GM23248 (cell line): Measurements from ENCODE around the gene KNL1. TPM values are rescaled to one million over a fixed set of nuclear protein-coding genes. Genes with fewer than 3 reads are reported as not detected.
"Not testable (repeated sequence)": the region's sequence is repeated elsewhere in the genome, so short reads cannot be mapped to it uniquely, and the experiment has no call there.

Experiments
- DNase-seq: peaks from one replicate; pipeline ENCODE4 v3.0.0-alpha.2; 2015
- H2AFZ ChIP-seq: fragments of 200-600 bp; sonication (generic); 2 replicates; pipeline ENCODE4 v1.6.1; 2016; ENCODE audit warnings: antibody characterized with exemption
- H3F3A ChIP-seq: fragments of 200-600 bp; sonication (generic); 2 replicates; pipeline ENCODE4 v1.6.1; 2016; ENCODE audit warnings: mild to moderate bottlenecking, antibody characterized with exemption, mixed run types; ENCODE audit not compliant: insufficient read depth
- H3K27ac ChIP-seq: fragments of 200-600 bp; sonication (generic); 2 replicates; pipeline ENCODE4 v1.5.1; 2016; ENCODE audit warnings: mild to moderate bottlenecking
- H3K27me3 ChIP-seq: fragments of 200-600 bp; sonication (generic); replicated peaks from 2 replicates; pipeline ENCODE4 v1.6.1; 2016; ENCODE audit warnings: mild to moderate bottlenecking; ENCODE audit not compliant: insufficient read depth
- H3K36me3 ChIP-seq: fragments of 200-600 bp; sonication (generic); 2 replicates; pipeline ENCODE4 v1.6.1; 2016; ENCODE audit warnings: low read depth, mild to moderate bottlenecking
- H3K4me1 ChIP-seq: fragments of 200-600 bp; sonication (generic); 2 replicates; pipeline ENCODE4 v1.6.1; 2016; ENCODE audit warnings: mild to moderate bottlenecking; ENCODE audit not compliant: insufficient read depth
- H3K4me2 ChIP-seq: fragments of 200-600 bp; sonication (generic); one replicate; pipeline ENCODE4 v1.6.1; 2016; ENCODE audit warnings: mild to moderate bottlenecking; ENCODE audit not compliant: unreplicated experiment
- H3K4me3 ChIP-seq: fragments of 200-600 bp; sonication (generic); 2 replicates; pipeline ENCODE4 v1.5.1; 2016; ENCODE audit warnings: mild to moderate bottlenecking
- H3K79me2 ChIP-seq: fragments of 200-600 bp; sonication (generic); 2 replicates; pipeline ENCODE4 v1.6.1; 2016; ENCODE audit warnings: mild to moderate bottlenecking; ENCODE audit not compliant: insufficient read depth
- H3K9ac ChIP-seq: fragments of 200-600 bp; sonication (generic); 2 replicates; pipeline ENCODE4 v1.6.1; 2016; ENCODE audit warnings: mild to moderate bottlenecking
- H3K9me2 ChIP-seq: fragments of 200-600 bp; sonication (generic); 2 replicates; pipeline ENCODE4 v1.6.1; 2016; ENCODE audit warnings: mixed run types, mild to moderate bottlenecking, moderate library complexity; ENCODE audit not compliant: insufficient read depth
- H3K9me3 ChIP-seq: fragments of 200-600 bp; sonication (generic); one replicate; pipeline ENCODE4 v1.6.1; 2017; ENCODE audit warnings: low read depth
- H4K20me1 ChIP-seq: fragments of 200-600 bp; sonication (generic); 2 replicates; pipeline ENCODE4 v1.6.0; 2016; ENCODE audit not compliant: insufficient read depth
- EZH2 ChIP-seq: fragments of 200-600 bp; sonication (generic); IDR thresholded peaks from 2 replicates; pipeline ENCODE4 v1.6.1; 2018; ENCODE audit warnings: antibody characterized with exemption, mild to moderate bottlenecking; ENCODE audit not compliant: insufficient read depth, poor library complexity, severe bottlenecking
- EZH2phosphoT487 ChIP-seq: fragments of 200-600 bp; sonication (generic); IDR thresholded peaks from 2 replicates; pipeline ENCODE4 v1.6.1; 2018; ENCODE audit warnings: antibody characterized with exemption, moderate library complexity, mild to moderate bottlenecking, low read depth; ENCODE audit not compliant: insufficient read depth
- WGBS, 2 experiments: methylation state at CpG; one replicate each; pipeline ENCODE4 v1.1.6; 2015 to 2017; ENCODE audit warnings: low lambda C conversion rate in 2 of 2, low coverage in 1 of 2; ENCODE audit errors: missing lambda C conversion rate in 2 of 2; 5-methylcytosine and 5-hydroxymethylcytosine counted together
- in situ Hi-C: fragments of 300-500 bp; cut with MboI; formaldehyde crosslinking; loops from 2 replicates; pipeline ENCODE4 v1.15.0; 2020
- polyA plus RNA-seq: library from polyadenylated mRNA; unstranded; fragments of >200 nt; fragmentation: Nextera tagmentation; extraction: Ambion mirVana; gene quantifications from 2 replicates; pipeline ENCODE4 v1.2.1, GENCODE V29; 2016
- total RNA-seq: library from RNA; depleted of rRNA; stranded (reverse); fragments of >200 nt; shearing (Covaris generic); gene quantifications from 2 replicates; pipeline ENCODE4 v1.2.3, GENCODE V29; 2014

The KNL1 gene
- total and polyA plus RNA-seq, 2 experiments from 2014 or later, result 5.7 to 14.5 TPM

GRCh38 chr15:40565333-40566238 lies 28.5 kb upstream of the KNL1 start:
- Histone ChIP-seq H3K4me2 (peak overlapping the region; percentile 96), H3K9me3 (no peaks in the 10 kb centered on the region), H3K9me2 (no peaks in the 10 kb centered on the region), H3K36me3 (peaks cover 9% of the 10 kb centered on the region; the same call in 1 of the 2 replicates), H3K79me2 (peaks cover 52% of the 10 kb centered on the region), H2AFZ (peak overlapping the region; percentile 99), H3K27me3 (no peaks in the 10 kb centered on the region), H4K20me1 (no peaks in the 10 kb centered on the region), H3F3A (peaks cover 5% of the 10 kb centered on the region; the same call in 1 of the 2 replicates), H3K27ac (peak overlapping the region; percentile 55), H3K9ac (peak overlapping the region; percentile 91), H3K4me1 (peaks cover 9% of the 10 kb centered on the region), H3K4me3 (peak overlapping the region; percentile 95)
- no peak for DNase-seq
- WGBS, 2 experiments, result 40 to 47% methylated on average over 17 to 20 of the region's 20 CpGs
- TF ChIP-seq EZH2 (no peak), EZH2phosphoT487 (no peak)
- in situ Hi-C loops, result no loop called here

- in situ Hi-C loops, result no loop called here
- H3K9me2 ChIP-seq, result no peaks in the 10 kb centered on the region
- peaks cover 52% of the 10 kb centered on the region for H3K79me2 ChIP-seq
- H3K27me3 ChIP-seq, result no peaks in the 10 kb centered on the region
- TF ChIP-seq EZH2phosphoT487, result no peak
- TF ChIP-seq EZH2, result no peak
- peaks cover 11% of the 10 kb centered on the region for H3K4me1 ChIP-seq
- no peak overlapping the region for H3K4me2 ChIP-seq
- H3F3A ChIP-seq, result peaks cover 5% of the 10 kb centered on the region; the same call in 1 of the 2 replicates
- WGBS, 2 experiments, result 39 to 57% methylated on average over 7 of the region's 7 CpGs
- H3K4me3 ChIP-seq, result no peak overlapping the region
- peaks cover under 1% of the 10 kb centered on the region; the same call in 1 of the 2 replicates for H3K36me3 ChIP-seq
- DNase-seq, result no peak
- peak overlapping the region; percentile 35; the same call in 1 of the 2 replicates for H2AFZ ChIP-seq
- no peak overlapping the region for H3K27ac ChIP-seq
- no peaks in the 10 kb centered on the region for H4K20me1 ChIP-seq
- no peaks in the 10 kb centered on the region for H3K9me3 ChIP-seq
- no peak overlapping the region for H3K9ac ChIP-seq
Observed at GRCh38 chr15:40567111-40567510, 26.9 kb upstream of the KNL1 start.

- peak within 1 kb of the TSS; percentile 89 for H3K4me2 ChIP-seq
- peak within 1 kb of the TSS; percentile 98 for H2AFZ ChIP-seq
- H3K9me3 ChIP-seq, result no peaks in the 10 kb centered on the region
- H3F3A ChIP-seq, result peaks cover 5% of the 10 kb centered on the region; the same call in 1 of the 2 replicates
- peak within 1 kb of the TSS; percentile 93 for H3K4me3 ChIP-seq
- peaks cover 30% of the 10 kb centered on the region for H3K79me2 ChIP-seq
- H3K27me3 ChIP-seq, result no peaks in the 10 kb centered on the region
- no peak for TF ChIP-seq EZH2phosphoT487
- no peak for TF ChIP-seq EZH2
- peak within 1 kb of the TSS; percentile 92 for H3K9ac ChIP-seq
- in situ Hi-C loops, result no loop called here
- H3K4me1 ChIP-seq, result peaks cover 11% of the 10 kb centered on the region
- H3K9me2 ChIP-seq, result no peaks in the 10 kb centered on the region
- peaks cover 5% of the 10 kb centered on the region; the same call in 1 of the 2 replicates for H3K36me3 ChIP-seq
- peak; percentile 98 for DNase-seq
- WGBS, 2 experiments, result 1% methylated on average over 59 to 62 of the region's 62 CpGs
- H4K20me1 ChIP-seq, result no peaks in the 10 kb centered on the region
- H3K27ac ChIP-seq, result peak within 1 kb of the TSS; percentile 83
Observed at GRCh38 chr15:40569129-40569953, 24.7 kb upstream of the KNL1 start, which contains the start of gene RPUSD2. Gene RPUSD2 (plus strand): TSS chr15:40569299. CDS start chr15:40569338, 39 bp downstream.

GRCh38 chr15:40575113-40575512 lies 18.9 kb upstream of the KNL1 start:
- no peaks in the 10 kb centered on the region for H3K27me3 ChIP-seq
- H4K20me1 ChIP-seq, result no peaks in the 10 kb centered on the region

GRCh38 chr15:40576914-40577313 lies 17.1 kb upstream of the KNL1 start:
- in situ Hi-C loops, result not testable (repeated sequence)

More at GRCh38 chr15:40575113-40575512, 18.9 kb upstream of the KNL1 start:
- Histone ChIP-seq H3K9me2 (no peaks in the 10 kb centered on the region), H2AFZ (no peak overlapping the region), H3K9me3 (no peaks in the 10 kb centered on the region), H3K4me3 (no peak overlapping the region), H3K36me3 (peaks cover 10% of the 10 kb centered on the region; the same call in 1 of the 2 replicates), H3K79me2 (peaks cover 20% of the 10 kb centered on the region), H3K9ac (no peak overlapping the region), H3K4me2 (no peak overlapping the region), H3K4me1 (peaks cover 7% of the 10 kb centered on the region), H3F3A (peaks cover 7% of the 10 kb centered on the region; the same call in 1 of the 2 replicates), H3K27ac (no peak overlapping the region)
- no peak for DNase-seq
- TF ChIP-seq EZH2phosphoT487, result no peak
- TF ChIP-seq EZH2, result no peak
- in situ Hi-C loops, result no loop called here

More at GRCh38 chr15:40576914-40577313, 17.1 kb upstream of the KNL1 start:
- not testable (repeated sequence) for H2AFZ ChIP-seq, H3K4me3 ChIP-seq, H3K27ac ChIP-seq, H3K9me2 ChIP-seq, H3K9ac ChIP-seq, H3K4me2 ChIP-seq, H3K36me3 ChIP-seq, DNase-seq, H3K4me1 ChIP-seq, H3K79me2 ChIP-seq, H4K20me1 ChIP-seq, H3F3A ChIP-seq, H3K9me3 ChIP-seq, H3K27me3 ChIP-seq
- 97 to 98% methylated on average over 5 of the region's 5 CpGs for WGBS, 2 experiments
